Urinary bladder (tissue), 4 donors: ENCODE results near the gene PARD3. TPM values are rescaled to one million over a fixed set of nuclear protein-coding genes. Genes with fewer than 3 reads are reported as not detected.

Source experiments
- DNase-seq: peaks from one replicate; pipeline ENCODE4 v3.0.0-alpha.2; 2015; ENCODE audit errors: extremely low spot score
- H3K27ac ChIP-seq: one replicate; pipeline ENCODE4 v1.5.1; 2013; ENCODE audit warnings: low read depth, mild to moderate bottlenecking, moderate library complexity
- H3K36me3 ChIP-seq: one replicate; pipeline ENCODE4 v1.6.1; 2013; ENCODE audit warnings: mild to moderate bottlenecking, moderate library complexity; ENCODE audit not compliant: insufficient read depth
- H3K4me1 ChIP-seq: one replicate; pipeline ENCODE4 v1.6.1; 2013; ENCODE audit warnings: mild to moderate bottlenecking, moderate library complexity; ENCODE audit not compliant: insufficient read depth
- H3K4me3 ChIP-seq: one replicate; pipeline ENCODE4 v1.5.1; 2013; ENCODE audit warnings: low read depth, low read length
- WGBS: extraction: QIAGEN DNeasy Blood & Tissue Kit; methylation state at CpG from one replicate; pipeline ENCODE4 v1.1.7; 2013; 5-methylcytosine and 5-hydroxymethylcytosine counted together
- polyA plus RNA-seq: library from polyadenylated mRNA; stranded (reverse); fragments of 200-250 nt; gene quantifications from one replicate; pipeline ENCODE4 v1.2.3, GENCODE V29; 2013
- total RNA-seq: library from RNA; depleted of rRNA; stranded (reverse); fragments of >200 nt; gene quantifications from one replicate; pipeline ENCODE4 v1.2.3, GENCODE V29; 2014
- donor health status: healthy with polysubstance abuse.
- donor health status: healthy.

Gene PARD3
- total and polyA plus RNA-seq, 2 donors, result 27.5 to 89.1 TPM

- Histone ChIP-seq H3K4me1 (no peaks in the 10 kb centered on the region), H3K4me3 (peak overlapping the region; percentile 99), H3K36me3 (no peaks in the 10 kb centered on the region), H3K27ac (peak overlapping the region; percentile 88)
- no peak for DNase-seq
- under 1% methylated on average over 36 of the region's 45 CpGs for WGBS
Measured at GRCh38 chr10:34814913-34815184, 247 bp downstream of the PARD3 start.

- Histone ChIP-seq H3K4me1 (no peaks in the 10 kb centered on the region), H3K36me3 (no peaks in the 10 kb centered on the region), H3K4me3 (peak overlapping the region; percentile 99), H3K27ac (peak overlapping the region; percentile 88)
- no peak for DNase-seq
- WGBS, result under 1% methylated on average over 77 of the region's 77 CpGs
Measured at GRCh38 chr10:34814223-34814912, 728 bp downstream of the PARD3 start.

- DNase-seq, result no peak
- 10% methylated on average over 19 of the region's 19 CpGs for WGBS
Measured at GRCh38 chr10:34813626-34814222, 1.4 kb downstream of the PARD3 start.

GRCh38 chr10:34812771-34813170 lies 2.3 kb downstream of the PARD3 start:
- Histone ChIP-seq H3K27ac (no peak overlapping the region), H3K4me1 (no peaks in the 10 kb centered on the region), H3K4me3 (no peak overlapping the region), H3K36me3 (no peaks in the 10 kb centered on the region)
- 71% methylated on average over 5 of the region's 5 CpGs for WGBS
- DNase-seq, result no peak

More at GRCh38 chr10:34813626-34814222, 1.4 kb downstream of the PARD3 start:
- Histone ChIP-seq H3K27ac (peak overlapping the region; percentile 88), H3K4me1 (no peaks in the 10 kb centered on the region), H3K4me3 (peak overlapping the region; percentile 99), H3K36me3 (no peaks in the 10 kb centered on the region)

GRCh38 chr10:34811968-34812514 lies 3.1 kb downstream of the PARD3 start:
- 69% methylated on average over 1 of the region's 1 CpG for WGBS
- H3K36me3 ChIP-seq, result no peaks in the 10 kb centered on the region
- no peak for DNase-seq
- H3K27ac ChIP-seq, result no peak overlapping the region
- no peaks in the 10 kb centered on the region for H3K4me1 ChIP-seq
- no peak overlapping the region for H3K4me3 ChIP-seq

GRCh38 chr10:34811126-34811967 lies 3.7 kb downstream of the PARD3 start:
- 93% methylated on average over 17 of the region's 17 CpGs for WGBS
- Histone ChIP-seq H3K4me3 (no peak overlapping the region), H3K36me3 (no peaks in the 10 kb centered on the region), H3K4me1 (no peaks in the 10 kb centered on the region), H3K27ac (no peak overlapping the region)
- DNase-seq, result no peak

- Histone ChIP-seq H3K4me3 (no peak overlapping the region), H3K27ac (no peak overlapping the region), H3K36me3 (no peaks in the 10 kb centered on the region), H3K4me1 (no peaks in the 10 kb centered on the region)
- WGBS, result 86% methylated on average over 3 of the region's 3 CpGs
- no peak for DNase-seq
Measured at GRCh38 chr10:34809796-34810195, 5.3 kb downstream of the PARD3 start.

- H3K4me1 ChIP-seq, result no peaks in the 10 kb centered on the region
- 36% methylated on average over 19 of the region's 19 CpGs for WGBS
- no peak for DNase-seq
- H3K4me3 ChIP-seq, result no peak overlapping the region
- H3K36me3 ChIP-seq, result no peaks in the 10 kb centered on the region
- no peak overlapping the region for H3K27ac ChIP-seq
Measured at GRCh38 chr10:34808801-34809745, 6.0 kb downstream of the PARD3 start.

GRCh38 chr10:34808336-34808735 lies 6.8 kb downstream of the PARD3 start:
- H3K4me3 ChIP-seq, result no peak overlapping the region
- H3K36me3 ChIP-seq, result no peaks in the 10 kb centered on the region
- WGBS, result 68% methylated on average over 4 of the region's 4 CpGs
- no peak overlapping the region for H3K27ac ChIP-seq
- no peaks in the 10 kb centered on the region for H3K4me1 ChIP-seq
- DNase-seq, result no peak

GRCh38 chr10:34804306-34804705 lies 10.8 kb downstream of the PARD3 start:
- Histone ChIP-seq H3K4me1 (no peaks in the 10 kb centered on the region), H3K27ac (no peak overlapping the region), H3K36me3 (no peaks in the 10 kb centered on the region), H3K4me3 (no peak overlapping the region)
- WGBS, result 87% methylated on average over 1 of the region's 1 CpG
- DNase-seq, result no peak

- 70% methylated on average over 5 of the region's 5 CpGs for WGBS
- H3K4me1 ChIP-seq, result no peaks in the 10 kb centered on the region
- no peaks in the 10 kb centered on the region for H3K36me3 ChIP-seq
- no peak for DNase-seq
- no peak overlapping the region for H3K4me3 ChIP-seq
- H3K27ac ChIP-seq, result no peak overlapping the region
Measured at GRCh38 chr10:34802692-34803091, 12.4 kb downstream of the PARD3 start.

GRCh38 chr10:34801097-34801733 lies 13.9 kb downstream of the PARD3 start:
- no peak overlapping the region for H3K4me3 ChIP-seq
- no peaks in the 10 kb centered on the region for H3K4me1 ChIP-seq
- H3K36me3 ChIP-seq, result no peaks in the 10 kb centered on the region
- WGBS, result 32% methylated on average over 7 of the region's 7 CpGs
- H3K27ac ChIP-seq, result no peak overlapping the region
- no peak for DNase-seq

- no peak overlapping the region for H3K27ac ChIP-seq
Measured at GRCh38 chr10:34800624-34801023, 14.5 kb downstream of the PARD3 start.

More at GRCh38 chr10:34800624-34801023, 14.5 kb downstream of the PARD3 start:
- no peaks in the 10 kb centered on the region for H3K36me3 ChIP-seq
- WGBS, result 45% methylated on average over 5 of the region's 5 CpGs
- H3K4me1 ChIP-seq, result no peaks in the 10 kb centered on the region
- no peak overlapping the region for H3K4me3 ChIP-seq
- no peak for DNase-seq
